Adrenal gland (tissue), 5 donors: ENCODE data around the gene TMEM100.

Experiments used
- CTCF ChIP-seq, 6 experiments: fragments of 450-650 bp in 4 of 6; fragments of 200-600 bp in 2 of 6; sonication (generic) in 1 of 6; IDR thresholded peaks; 1 replicate in 5 of 6; 2 replicates in 1 of 6; pipeline versions ENCODE4 v1.5.1 to v1.8.0; 2016 to 2021; ENCODE audit warnings: antibody characterized with exemption in 6 of 6, mild to moderate bottlenecking in 2 of 6, moderate library complexity in 1 of 6
- POLR2A ChIP-seq, 2 donors: fragments of 450-650 bp; IDR thresholded peaks; one replicate each; pipeline ENCODE4 v1.6.1; 2017; ENCODE audit warnings: antibody characterized with exemption in 2 of 2, mild to moderate bottlenecking in 2 of 2, moderate library complexity in 1 of 2
- donor health status: DM: no; HTN: no; CAD: no.

GRCh38 chr17:55728361-55728760, 5.7 kb upstream of the TMEM100 start:
- TF ChIP-seq CTCF (IDR thresholded peaks at IDR 0.05) = no peak
- TF ChIP-seq POLR2A (IDR thresholded peaks at IDR 0.05) = no peak
